ENCODE data around the gene ZNF678.

ZNF678 gene

DNA sequence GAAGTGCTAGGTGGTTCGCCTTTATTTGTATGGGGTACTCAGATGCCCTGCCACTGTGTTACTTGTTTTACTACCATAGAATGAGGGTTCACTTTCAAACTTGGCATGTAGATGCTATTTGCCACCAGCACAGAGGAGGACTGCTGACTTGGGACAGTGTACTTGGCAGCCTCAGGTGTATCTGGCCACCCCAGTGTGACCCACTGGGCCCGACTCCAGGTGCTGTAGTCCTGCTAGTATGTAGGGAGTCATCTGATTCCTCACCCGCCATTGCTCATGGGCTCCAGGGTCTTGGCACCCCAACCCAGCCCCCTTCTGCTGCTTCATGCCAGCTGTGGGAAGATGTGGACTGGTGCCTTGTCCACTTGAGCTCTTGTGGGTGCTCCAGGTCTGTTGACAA, 40.0 kb downstream of the ZNF678 start:
- TF ChIP-seq POLR2AphosphoS5 (IDR thresholded peaks at IDR 0.05; ENCODE audit: low read depth, low read length) (no peak), SIN3A (IDR thresholded peaks at IDR 0.05; ENCODE audit: borderline replicate concordance, insufficient read depth, low read length) (no peak), TAF1 (IDR thresholded peaks at IDR 0.05; ENCODE audit: borderline replicate concordance, insufficient read depth, low read length) (no peak), FOXP2 (optimal IDR thresholded peaks at IDR 0.05; ENCODE audit: borderline replicate concordance, extremely low read depth, extremely low read length, insufficient read depth) (no peak)
- TF ChIP-seq, protein P1, sequence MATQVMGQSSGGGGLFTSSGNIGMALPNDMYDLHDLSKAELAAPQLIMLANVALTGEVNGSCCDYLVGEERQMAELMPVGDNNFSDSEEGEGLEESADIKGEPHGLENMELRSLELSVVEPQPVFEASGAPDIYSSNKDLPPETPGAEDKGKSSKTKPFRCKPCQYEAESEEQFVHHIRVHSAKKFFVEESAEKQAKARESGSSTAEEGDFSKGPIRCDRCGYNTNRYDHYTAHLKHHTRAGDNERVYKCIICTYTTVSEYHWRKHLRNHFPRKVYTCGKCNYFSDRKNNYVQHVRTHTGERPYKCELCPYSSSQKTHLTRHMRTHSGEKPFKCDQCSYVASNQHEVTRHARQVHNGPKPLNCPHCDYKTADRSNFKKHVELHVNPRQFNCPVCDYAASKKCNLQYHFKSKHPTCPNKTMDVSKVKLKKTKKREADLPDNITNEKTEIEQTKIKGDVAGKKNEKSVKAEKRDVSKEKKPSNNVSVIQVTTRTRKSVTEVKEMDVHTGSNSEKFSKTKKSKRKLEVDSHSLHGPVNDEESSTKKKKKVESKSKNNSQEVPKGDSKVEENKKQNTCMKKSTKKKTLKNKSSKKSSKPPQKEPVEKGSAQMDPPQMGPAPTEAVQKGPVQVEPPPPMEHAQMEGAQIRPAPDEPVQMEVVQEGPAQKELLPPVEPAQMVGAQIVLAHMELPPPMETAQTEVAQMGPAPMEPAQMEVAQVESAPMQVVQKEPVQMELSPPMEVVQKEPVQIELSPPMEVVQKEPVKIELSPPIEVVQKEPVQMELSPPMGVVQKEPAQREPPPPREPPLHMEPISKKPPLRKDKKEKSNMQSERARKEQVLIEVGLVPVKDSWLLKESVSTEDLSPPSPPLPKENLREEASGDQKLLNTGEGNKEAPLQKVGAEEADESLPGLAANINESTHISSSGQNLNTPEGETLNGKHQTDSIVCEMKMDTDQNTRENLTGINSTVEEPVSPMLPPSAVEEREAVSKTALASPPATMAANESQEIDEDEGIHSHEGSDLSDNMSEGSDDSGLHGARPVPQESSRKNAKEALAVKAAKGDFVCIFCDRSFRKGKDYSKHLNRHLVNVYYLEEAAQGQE (IDR thresholded peaks at IDR 0.05; ENCODE audit: insufficient read depth in 1 of 2, low read depth in 2 of 2, low read length in 2 of 2) = no peak

DNA sequence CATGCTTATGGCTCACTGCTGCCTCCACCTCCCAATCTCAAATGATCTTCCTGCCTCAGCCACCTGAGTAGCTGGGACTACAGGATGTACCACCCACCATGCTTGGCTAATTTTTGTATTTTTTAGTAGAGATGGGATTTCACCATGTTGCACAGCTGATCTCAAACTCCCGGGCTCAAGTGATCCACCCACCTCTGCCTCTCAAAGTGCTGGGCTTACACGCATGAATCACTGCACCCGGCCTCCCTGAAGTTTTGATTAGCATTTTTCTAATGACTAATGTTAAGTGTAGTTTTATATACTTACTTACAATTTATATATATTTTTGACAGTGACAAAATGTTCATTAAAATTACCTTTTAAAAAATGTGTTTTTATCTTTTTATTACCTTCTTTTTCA, 41.1 kb downstream of the ZNF678 start:
- TF ChIP-seq, protein P1 (IDR thresholded peaks at IDR 0.05; ENCODE audit: insufficient read depth in 1 of 2, low read depth in 2 of 2, low read length in 2 of 2) = no peak
- TF ChIP-seq TAF1 (IDR thresholded peaks at IDR 0.05; ENCODE audit: borderline replicate concordance, insufficient read depth, low read length) = no peak
- no peak for TF ChIP-seq SIN3A (IDR thresholded peaks at IDR 0.05; ENCODE audit: borderline replicate concordance, insufficient read depth, low read length)

DNA sequence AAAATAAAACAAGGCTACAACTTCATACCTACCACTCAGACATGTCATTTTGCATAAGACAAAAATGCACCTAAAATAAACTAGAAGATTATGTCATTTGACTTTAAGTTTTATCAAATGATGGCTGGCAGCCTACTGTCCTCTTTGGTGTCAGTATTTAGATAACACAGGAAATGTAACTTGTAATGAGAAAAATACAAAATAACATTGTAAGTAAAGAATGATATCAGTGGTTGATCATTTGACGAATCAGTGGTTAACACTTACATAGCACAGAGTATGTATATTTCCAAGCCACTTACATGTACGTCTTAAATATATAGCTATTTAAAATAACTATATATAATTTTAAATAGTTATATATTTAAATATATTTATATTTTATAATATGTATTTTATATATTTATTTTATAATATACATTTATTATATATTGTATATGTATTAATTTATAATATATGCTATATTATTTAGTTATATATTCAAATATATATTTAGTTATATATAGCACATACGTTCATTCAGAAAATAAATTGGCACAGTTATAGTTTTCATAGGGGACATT, 44.1 kb downstream of the ZNF678 start:
- TF ChIP-seq POLR2AphosphoS5 (IDR thresholded peaks at IDR 0.05; ENCODE audit: low read depth, low read length) = no peak
- no peak for TF ChIP-seq SIN3A (IDR thresholded peaks at IDR 0.05; ENCODE audit: borderline replicate concordance, insufficient read depth, low read length)
- no peak for TF ChIP-seq TAF1 (IDR thresholded peaks at IDR 0.05; ENCODE audit: borderline replicate concordance, insufficient read depth, low read length)
- TF ChIP-seq, protein P1 (IDR thresholded peaks at IDR 0.05; ENCODE audit: insufficient read depth in 1 of 2, low read depth in 2 of 2, low read length in 2 of 2) = no peak
- no peak for TF ChIP-seq FOXP2 (optimal IDR thresholded peaks at IDR 0.05; ENCODE audit: borderline replicate concordance, extremely low read depth, extremely low read length, insufficient read depth)

DNA sequence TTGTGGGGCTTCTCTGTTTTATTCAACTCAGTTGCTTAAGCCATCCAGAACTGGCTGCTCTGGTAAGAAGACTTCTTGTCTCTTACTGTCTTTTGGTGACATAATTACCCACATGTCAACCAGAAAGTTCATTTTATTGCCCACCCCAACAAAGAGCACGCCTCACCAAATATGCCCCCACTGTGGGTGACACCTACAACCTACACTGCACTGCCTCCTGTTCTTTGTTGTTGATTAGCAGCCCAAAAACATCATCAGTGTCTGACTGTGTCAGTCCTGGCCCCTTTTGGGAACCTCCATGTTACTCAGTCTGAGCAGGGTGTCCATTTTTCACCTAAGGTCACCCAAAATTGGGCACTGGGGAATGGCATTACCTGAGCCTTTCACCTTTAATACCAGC, 49.3 kb downstream of the ZNF678 start:
- no peak for TF ChIP-seq POLR2AphosphoS5 (IDR thresholded peaks at IDR 0.05; ENCODE audit: low read depth, low read length)

GRCh38 chr1:227613526-227613925, 50.2 kb downstream of the ZNF678 start:
- TF ChIP-seq FOXP2 (optimal IDR thresholded peaks at IDR 0.05; ENCODE audit: borderline replicate concordance, extremely low read depth, extremely low read length, insufficient read depth) = no peak
- no peak for TF ChIP-seq POLR2AphosphoS5 (IDR thresholded peaks at IDR 0.05; ENCODE audit: low read depth, low read length)
- TF ChIP-seq TAF1 (IDR thresholded peaks at IDR 0.05; ENCODE audit: borderline replicate concordance, insufficient read depth, low read length) = no peak
- TF ChIP-seq, protein P1 (IDR thresholded peaks at IDR 0.05; ENCODE audit: insufficient read depth in 1 of 2, low read depth in 2 of 2, low read length in 2 of 2) = no peak
- no peak for TF ChIP-seq SIN3A (IDR thresholded peaks at IDR 0.05; ENCODE audit: borderline replicate concordance, insufficient read depth, low read length)

All from PFSK-1 (cell line).